ENCODE results near the gene FARSB.

FARSB gene

DNA sequence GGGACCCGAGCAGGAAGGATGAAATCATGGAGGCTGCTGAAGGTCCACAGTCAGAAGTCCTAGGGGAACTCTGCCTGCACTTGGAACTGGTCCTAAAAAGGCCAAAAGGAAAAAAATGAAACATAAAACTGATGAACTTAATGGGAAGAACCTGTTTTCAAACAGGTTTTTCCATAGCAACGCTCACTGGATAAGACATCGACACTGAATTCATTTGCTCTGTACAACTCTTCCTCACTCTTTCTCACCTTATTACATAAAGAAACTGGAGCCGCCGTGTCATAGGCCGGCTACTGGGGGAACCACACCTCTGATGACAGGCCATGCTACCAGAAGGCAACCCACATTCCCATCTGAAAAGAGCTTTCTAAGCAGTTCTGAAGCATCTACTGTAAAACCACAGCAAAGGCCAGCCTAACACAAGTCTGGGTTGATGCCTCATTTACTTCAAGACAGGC is 83.6 kb downstream of the FARSB start:
- H3K4me3 ChIP-seq (ENCODE audit: low read depth, low read length), result no peak overlapping the region
- in situ Hi-C loops (cut with HindIII; ENCODE audit: low sequenced_read_pairs), result no loop called here
- TF ChIP-seq, protein P1, sequence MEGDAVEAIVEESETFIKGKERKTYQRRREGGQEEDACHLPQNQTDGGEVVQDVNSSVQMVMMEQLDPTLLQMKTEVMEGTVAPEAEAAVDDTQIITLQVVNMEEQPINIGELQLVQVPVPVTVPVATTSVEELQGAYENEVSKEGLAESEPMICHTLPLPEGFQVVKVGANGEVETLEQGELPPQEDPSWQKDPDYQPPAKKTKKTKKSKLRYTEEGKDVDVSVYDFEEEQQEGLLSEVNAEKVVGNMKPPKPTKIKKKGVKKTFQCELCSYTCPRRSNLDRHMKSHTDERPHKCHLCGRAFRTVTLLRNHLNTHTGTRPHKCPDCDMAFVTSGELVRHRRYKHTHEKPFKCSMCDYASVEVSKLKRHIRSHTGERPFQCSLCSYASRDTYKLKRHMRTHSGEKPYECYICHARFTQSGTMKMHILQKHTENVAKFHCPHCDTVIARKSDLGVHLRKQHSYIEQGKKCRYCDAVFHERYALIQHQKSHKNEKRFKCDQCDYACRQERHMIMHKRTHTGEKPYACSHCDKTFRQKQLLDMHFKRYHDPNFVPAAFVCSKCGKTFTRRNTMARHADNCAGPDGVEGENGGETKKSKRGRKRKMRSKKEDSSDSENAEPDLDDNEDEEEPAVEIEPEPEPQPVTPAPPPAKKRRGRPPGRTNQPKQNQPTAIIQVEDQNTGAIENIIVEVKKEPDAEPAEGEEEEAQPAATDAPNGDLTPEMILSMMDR (IDR thresholded peaks at IDR 0.05; ENCODE audit: low read depth, low read length), result no peak
- DNase-seq (ENCODE audit: low read depth, low spot score), result no peak

DNA sequence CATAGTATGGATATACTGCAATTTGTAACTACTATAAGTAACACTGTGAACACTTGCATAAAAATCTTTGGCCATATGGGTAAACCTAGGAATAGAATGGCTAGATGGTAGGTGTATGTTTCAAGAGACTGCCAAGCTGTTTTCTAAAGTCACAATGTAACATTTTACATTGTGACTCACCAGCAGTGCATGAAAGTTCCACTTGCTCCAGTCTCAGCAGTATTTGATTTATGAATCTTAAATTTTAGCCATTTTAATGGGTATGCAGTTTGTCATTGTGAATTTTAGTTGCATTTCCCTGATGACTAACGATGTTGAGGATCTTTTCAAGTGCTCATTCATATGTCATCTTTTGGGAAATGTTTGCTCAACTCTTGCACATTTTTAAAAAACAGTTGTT is 86.1 kb downstream of the FARSB start:
- peak; percentile 23 for DNase-seq (ENCODE audit: low read depth, low spot score)
- H3K4me3 ChIP-seq (ENCODE audit: low read depth, low read length), result no peak overlapping the region
- TF ChIP-seq, protein P1 (IDR thresholded peaks at IDR 0.05; ENCODE audit: low read depth, low read length), result no peak
- in situ Hi-C loops (cut with HindIII; ENCODE audit: low sequenced_read_pairs), result no loop called here

DNA sequence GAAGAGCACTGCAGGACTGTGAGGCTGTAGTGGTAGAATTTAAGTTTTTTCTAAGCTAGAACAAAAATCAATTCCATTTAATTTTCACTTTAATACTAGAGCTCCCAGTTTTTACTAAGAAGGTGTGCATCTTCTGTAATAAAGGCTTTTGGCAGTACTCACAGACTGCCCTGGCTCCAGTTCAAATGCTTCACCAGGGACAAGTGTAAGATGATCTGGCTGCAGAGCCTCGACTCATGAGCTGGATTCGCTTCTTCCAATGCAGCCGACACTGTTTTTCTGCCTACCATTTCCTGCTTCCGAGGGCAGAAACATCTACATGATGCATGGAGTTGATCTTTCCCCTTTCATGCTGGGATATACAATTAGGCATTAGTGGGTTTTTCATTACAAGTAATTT is 87.0 kb downstream of the FARSB start:
- in situ Hi-C loops (cut with HindIII; ENCODE audit: low sequenced_read_pairs), result no loop called here
- TF ChIP-seq, protein P1 (IDR thresholded peaks at IDR 0.05; ENCODE audit: low read depth, low read length), result no peak
- DNase-seq (ENCODE audit: low read depth, low spot score), result peak; percentile 82
- H3K4me3 ChIP-seq (ENCODE audit: low read depth, low read length), result no peak overlapping the region

DNA sequence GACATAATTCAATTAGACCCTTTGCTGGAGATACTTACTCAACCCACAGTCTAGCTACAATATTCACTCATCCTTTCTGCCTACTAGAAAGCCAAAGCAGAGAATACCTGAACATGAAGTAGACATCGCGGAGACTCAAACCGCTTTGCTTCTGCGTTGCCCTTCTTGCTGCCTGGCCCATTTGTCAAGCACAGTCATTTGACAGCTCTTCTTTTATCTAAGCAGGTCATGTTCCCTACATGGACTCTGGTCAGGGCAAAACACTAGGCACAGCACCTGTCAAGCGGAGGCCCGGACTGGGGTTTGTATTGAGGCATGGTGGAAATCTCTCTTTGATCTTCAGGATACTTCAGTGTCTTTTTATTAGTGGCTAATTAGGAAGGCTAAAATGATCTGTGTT is 89.7 kb downstream of the FARSB start:
- in situ Hi-C loops (cut with HindIII; ENCODE audit: low sequenced_read_pairs), result no loop called here
- H3K4me3 ChIP-seq (ENCODE audit: low read depth, low read length), result no peak overlapping the region
- no peak for DNase-seq (ENCODE audit: low read depth, low spot score)
- TF ChIP-seq, protein P1 (IDR thresholded peaks at IDR 0.05; ENCODE audit: low read depth, low read length), result no peak

GRCh38 chr2:222563936-222564335 is 92.0 kb downstream of the FARSB start:
- no peak overlapping the region for H3K4me3 ChIP-seq (ENCODE audit: low read depth, low read length)
- in situ Hi-C loops (cut with HindIII; ENCODE audit: low sequenced_read_pairs), result no loop called here
- no peak for DNase-seq (ENCODE audit: low read depth, low spot score)
- TF ChIP-seq, protein P1 (IDR thresholded peaks at IDR 0.05; ENCODE audit: low read depth, low read length), result no peak

DNA sequence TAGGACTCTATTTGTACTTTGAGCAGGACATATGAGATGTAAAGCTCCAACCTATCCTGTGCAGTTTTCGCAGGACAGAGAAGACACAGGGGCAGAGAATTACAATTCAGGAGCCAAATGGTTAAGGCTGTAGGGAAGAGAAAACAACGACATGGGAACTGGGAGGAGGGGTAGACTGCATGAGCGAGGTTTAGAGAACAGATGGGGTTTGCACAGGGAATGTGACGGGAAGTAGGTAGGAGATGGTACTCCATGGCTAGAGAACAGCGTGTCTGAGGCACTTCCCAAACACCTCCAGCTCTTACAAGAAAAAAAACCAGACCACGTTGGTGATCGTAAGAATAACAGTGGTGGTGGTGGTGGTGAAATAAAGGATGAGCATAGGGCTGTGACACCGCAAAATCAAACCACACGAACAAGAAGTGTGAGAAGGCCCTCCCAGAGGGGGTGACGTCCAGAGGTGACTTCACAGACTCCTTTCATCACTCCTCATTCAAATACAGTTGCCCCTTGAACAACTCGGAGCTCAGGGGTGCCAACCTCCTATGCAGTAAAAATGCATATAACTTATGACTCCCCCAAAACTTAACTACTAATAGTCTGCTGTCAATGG is 92.7 kb downstream of the FARSB start:
- no peak overlapping the region for H3K4me3 ChIP-seq (ENCODE audit: low read depth, low read length)
- TF ChIP-seq, protein P1 (IDR thresholded peaks at IDR 0.05; ENCODE audit: low read depth, low read length), result no peak
- DNase-seq (ENCODE audit: low read depth, low spot score), result no peak
- in situ Hi-C loops (cut with HindIII; ENCODE audit: low sequenced_read_pairs), result no loop called here
